ENCODE data around the gene C14orf119. TPM values are rescaled to one million over a fixed set of nuclear protein-coding genes. Genes with fewer than 3 reads are reported as not detected.
"Not testable (repeated sequence)": the region's sequence is repeated elsewhere in the genome, so short reads cannot be mapped to it uniquely, and the experiment has no call there.

Gene C14orf119
- total RNA-seq, 1 experiment from 2014 or later = 39.6 TPM

DNA sequence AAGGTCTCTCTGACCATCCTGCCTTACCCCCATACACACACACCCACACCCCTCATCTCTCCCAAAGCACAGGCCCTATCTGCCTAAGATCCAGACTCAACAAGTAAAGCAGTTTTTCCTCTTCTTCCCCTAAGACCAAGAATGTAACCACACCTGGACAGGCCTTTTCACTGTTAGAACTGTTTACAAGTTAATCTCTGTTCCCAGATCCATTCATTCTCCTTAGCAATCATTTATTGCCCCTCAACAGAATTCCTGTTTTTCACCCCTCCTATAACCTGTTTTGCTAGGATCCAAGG is 11.4 kb downstream of the C14orf119 start:
- DNase-seq (ENCODE audit: unreplicated experiment) = no peak
- TF ChIP-seq, protein P1, sequence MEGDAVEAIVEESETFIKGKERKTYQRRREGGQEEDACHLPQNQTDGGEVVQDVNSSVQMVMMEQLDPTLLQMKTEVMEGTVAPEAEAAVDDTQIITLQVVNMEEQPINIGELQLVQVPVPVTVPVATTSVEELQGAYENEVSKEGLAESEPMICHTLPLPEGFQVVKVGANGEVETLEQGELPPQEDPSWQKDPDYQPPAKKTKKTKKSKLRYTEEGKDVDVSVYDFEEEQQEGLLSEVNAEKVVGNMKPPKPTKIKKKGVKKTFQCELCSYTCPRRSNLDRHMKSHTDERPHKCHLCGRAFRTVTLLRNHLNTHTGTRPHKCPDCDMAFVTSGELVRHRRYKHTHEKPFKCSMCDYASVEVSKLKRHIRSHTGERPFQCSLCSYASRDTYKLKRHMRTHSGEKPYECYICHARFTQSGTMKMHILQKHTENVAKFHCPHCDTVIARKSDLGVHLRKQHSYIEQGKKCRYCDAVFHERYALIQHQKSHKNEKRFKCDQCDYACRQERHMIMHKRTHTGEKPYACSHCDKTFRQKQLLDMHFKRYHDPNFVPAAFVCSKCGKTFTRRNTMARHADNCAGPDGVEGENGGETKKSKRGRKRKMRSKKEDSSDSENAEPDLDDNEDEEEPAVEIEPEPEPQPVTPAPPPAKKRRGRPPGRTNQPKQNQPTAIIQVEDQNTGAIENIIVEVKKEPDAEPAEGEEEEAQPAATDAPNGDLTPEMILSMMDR (IDR thresholded peaks at IDR 0.05; ENCODE audit: unreplicated experiment) = no peak
- BruUV-seq (replicated peaks) = no TSS peak
- H3K27ac Mint-ChIP-seq (ENCODE audit: low read depth, unreplicated experiment) = no peak overlapping the region
- H3K4me3 Mint-ChIP-seq (ENCODE audit: unreplicated experiment) = no peak overlapping the region
- intact Hi-C loops (cut with micrococcal nuclease) = no loop called here
- H3K27me3 Mint-ChIP-seq (ENCODE audit: insufficient read depth, unreplicated experiment) = no peaks in the 10 kb centered on the region
- ChIA-PET CTCF (no interaction called here), POLR2A (interaction anchor here (1.2 kb wide), 1 partner anchor 11 kb away, joined by 3 read pairs; the partner anchor contains the start of gene C14orf119)
- no peaks in the 10 kb centered on the region for H3K9me3 Mint-ChIP-seq (ENCODE audit: unreplicated experiment)
- peaks cover 6% of the 10 kb centered on the region for H3K36me3 Mint-ChIP-seq (ENCODE audit: insufficient read depth, unreplicated experiment)
- H3K4me1 Mint-ChIP-seq (ENCODE audit: insufficient read depth, unreplicated experiment) = no peaks in the 10 kb centered on the region

DNA sequence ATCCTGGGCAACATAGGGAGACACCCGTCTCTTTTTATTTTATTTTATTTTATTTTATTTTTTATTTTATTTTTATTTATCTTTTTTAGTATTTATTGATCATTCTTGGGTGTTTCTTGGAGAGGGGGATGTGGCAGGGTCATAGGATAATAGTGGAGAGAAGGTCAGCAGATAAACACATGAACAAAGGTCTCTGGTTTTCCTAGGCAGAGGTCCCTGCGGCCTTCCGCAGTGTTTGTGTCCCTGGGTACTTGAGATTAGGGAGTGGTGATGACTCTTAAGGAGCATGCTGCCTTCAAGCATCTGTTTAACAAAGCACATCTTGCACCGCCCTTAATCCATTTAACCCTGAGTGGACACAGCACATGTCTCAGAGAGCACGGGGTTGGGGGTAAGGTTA is 12.3 kb downstream of the C14orf119 start:
- CTCF ChIA-PET; H3K27me3 Mint-ChIP-seq (ENCODE audit: insufficient read depth, unreplicated experiment); H3K4me1 Mint-ChIP-seq (ENCODE audit: insufficient read depth, unreplicated experiment); POLR2A ChIA-PET; H3K27ac Mint-ChIP-seq (ENCODE audit: low read depth, unreplicated experiment); H3K9me3 Mint-ChIP-seq (ENCODE audit: unreplicated experiment); BruUV-seq (replicated peaks); H3K4me3 Mint-ChIP-seq (ENCODE audit: unreplicated experiment); DNase-seq (ENCODE audit: unreplicated experiment); H3K36me3 Mint-ChIP-seq (ENCODE audit: insufficient read depth, unreplicated experiment): not testable (repeated sequence)
- intact Hi-C loops (cut with micrococcal nuclease) = loop anchor here (2.0 kb wide), 1 partner anchor 31 kb away; no protein-coding TSS in a partner anchor

DNA sequence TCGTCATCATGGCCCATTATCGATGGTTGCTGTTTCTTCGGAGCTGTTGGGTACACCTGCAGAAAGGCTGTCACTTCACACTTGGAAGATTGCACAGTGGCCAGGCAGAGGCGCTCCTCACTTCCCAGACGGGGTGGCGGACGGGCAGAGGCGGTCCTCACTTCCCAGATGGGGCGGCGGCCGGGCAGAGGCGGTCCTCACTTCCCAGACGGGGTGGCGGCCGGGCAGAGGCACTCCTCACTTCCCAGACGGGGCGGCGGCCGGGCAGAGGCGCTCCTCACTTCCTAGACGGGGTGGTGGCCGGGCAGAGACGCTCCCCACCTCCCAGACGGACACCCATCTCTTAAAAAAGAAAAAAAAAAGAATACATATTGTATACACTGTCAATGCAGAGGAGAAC is 12.9 kb downstream of the C14orf119 start:
- H3K27me3 Mint-ChIP-seq (ENCODE audit: insufficient read depth, unreplicated experiment); DNase-seq (ENCODE audit: unreplicated experiment); H3K9me3 Mint-ChIP-seq (ENCODE audit: unreplicated experiment); BruUV-seq (replicated peaks); H3K36me3 Mint-ChIP-seq (ENCODE audit: insufficient read depth, unreplicated experiment); H3K4me1 Mint-ChIP-seq (ENCODE audit: insufficient read depth, unreplicated experiment); H3K27ac Mint-ChIP-seq (ENCODE audit: low read depth, unreplicated experiment); POLR2A ChIA-PET; H3K4me3 Mint-ChIP-seq (ENCODE audit: unreplicated experiment): not testable (repeated sequence)
- CTCF ChIA-PET = interaction anchor here (0.8 to 6.2 kb wide), 14 partner anchors 12 to 136 kb away, joined by 3 to 44 read pairs (median 6); partner anchors contain the start of genes ACIN1 and C14orf119
- intact Hi-C loops (cut with micrococcal nuclease) = loop anchor here (2.0 kb wide), 1 partner anchor 31 kb away; no protein-coding TSS in a partner anchor

DNA sequence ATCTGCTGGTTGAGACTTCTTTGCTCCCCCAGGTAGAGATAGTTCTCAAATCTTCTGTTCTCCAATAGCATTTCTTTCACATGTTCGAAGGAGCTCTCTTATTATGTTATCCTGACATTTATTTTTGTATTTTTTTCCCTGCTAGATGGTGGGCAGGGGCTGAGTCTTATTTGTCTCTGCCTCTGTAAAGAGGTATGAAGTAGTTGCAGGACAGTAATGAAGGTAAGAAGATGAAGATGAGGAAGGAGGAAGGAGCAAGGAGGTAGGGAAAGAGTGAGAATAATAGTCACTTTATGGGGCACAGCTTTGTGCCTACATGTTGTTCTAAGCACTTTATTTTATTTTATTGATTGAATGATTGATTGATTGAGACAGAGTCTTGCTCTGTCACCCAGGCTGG is 14.5 kb downstream of the C14orf119 start:
- Mint-ChIP-seq H3K27me3 (ENCODE audit: insufficient read depth, unreplicated experiment) (no peaks in the 10 kb centered on the region), H3K36me3 (ENCODE audit: insufficient read depth, unreplicated experiment) (peaks cover 6% of the 10 kb centered on the region), H3K27ac (ENCODE audit: low read depth, unreplicated experiment) (no peak overlapping the region), H3K4me3 (ENCODE audit: unreplicated experiment) (no peak overlapping the region), H3K4me1 (ENCODE audit: insufficient read depth, unreplicated experiment) (peaks cover 5% of the 10 kb centered on the region), H3K9me3 (ENCODE audit: unreplicated experiment) (no peaks in the 10 kb centered on the region)
- no peak for DNase-seq (ENCODE audit: unreplicated experiment)
- intact Hi-C loops (cut with micrococcal nuclease) = loop anchor here (1.0 to 2.0 kb wide), 4 partner anchors 33 to 123 kb away; no protein-coding TSS in a partner anchor
- ChIA-PET CTCF (interaction anchor here (0.5 to 6.2 kb wide), 19 partner anchors 7 to 165 kb away, joined by 3 to 44 read pairs (median 5); partner anchors contain the start of genes ACIN1 and C14orf119), POLR2A (interaction anchor here (0.6 to 1.4 kb wide), 3 partner anchors 15 to 78 kb away, joined by 3 to 6 read pairs (median 4); partner anchors contain the start of genes ACIN1 and C14orf119)
- BruUV-seq (replicated peaks) = no TSS peak
- TF ChIP-seq, protein P1 (IDR thresholded peaks at IDR 0.05; ENCODE audit: unreplicated experiment) = no peak

DNA sequence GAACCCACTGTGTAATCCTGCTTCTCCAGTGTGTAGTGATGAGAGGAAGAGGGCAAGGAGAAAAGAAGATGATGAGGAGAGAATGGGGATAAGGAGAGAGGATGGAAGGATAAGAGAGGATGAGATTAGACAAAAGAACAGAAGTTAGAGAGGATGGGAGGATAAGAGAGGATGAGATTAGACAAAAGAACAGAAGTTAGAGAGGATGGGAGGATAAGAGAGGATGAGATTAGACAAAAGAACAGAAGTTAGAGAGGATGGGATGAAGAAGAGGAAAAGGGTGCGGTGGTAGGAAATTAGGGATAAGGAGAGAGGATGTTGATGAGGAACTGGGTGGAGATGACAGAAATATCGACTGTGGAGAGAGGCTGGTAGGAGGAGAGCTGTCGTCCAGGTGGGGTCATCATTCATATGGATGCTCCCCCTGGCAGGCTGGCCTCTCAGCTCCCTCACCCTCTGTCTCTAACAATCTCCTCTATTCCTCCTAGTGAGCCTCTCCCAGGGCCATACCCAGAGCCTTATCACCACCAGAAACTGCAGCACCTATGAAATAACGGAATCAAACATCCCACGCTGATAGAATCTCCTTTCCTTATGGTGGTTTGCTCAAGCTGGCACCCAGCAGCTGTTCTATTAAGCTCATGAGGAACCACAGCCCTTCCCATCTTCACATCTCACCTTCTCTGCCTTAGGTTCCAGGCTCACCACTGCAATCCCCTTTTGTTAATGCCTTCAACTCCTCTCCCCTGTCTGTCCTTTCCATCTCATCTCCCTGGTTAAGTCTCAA is 15.5 kb downstream of the C14orf119 start:
- CTCF ChIA-PET = interaction anchor here (0.7 to 6.2 kb wide), 9 partner anchors 9 to 124 kb away, joined by 3 to 44 read pairs (median 5); partner anchors contain the start of genes ACIN1 and C14orf119
- no peak for DNase-seq (ENCODE audit: unreplicated experiment)
- intact Hi-C loops (cut with micrococcal nuclease) = no loop called here
- Mint-ChIP-seq H3K9me3 (ENCODE audit: unreplicated experiment) (no peaks in the 10 kb centered on the region), H3K4me1 (ENCODE audit: insufficient read depth, unreplicated experiment) (peaks cover 11% of the 10 kb centered on the region), H3K4me3 (ENCODE audit: unreplicated experiment) (no peak overlapping the region), H3K27ac (ENCODE audit: low read depth, unreplicated experiment) (no peak overlapping the region), H3K36me3 (ENCODE audit: insufficient read depth, unreplicated experiment) (no peaks in the 10 kb centered on the region), H3K27me3 (ENCODE audit: insufficient read depth, unreplicated experiment) (no peaks in the 10 kb centered on the region)
- BruUV-seq (replicated peaks) = no TSS peak
- POLR2A ChIA-PET = interaction anchor here (0.9 to 1.0 kb wide), 2 partner anchors 10 to 16 kb away, joined by 3 to 5 read pairs; partner anchors contain the start of genes ACIN1 and C14orf119
- TF ChIP-seq, protein P1 (IDR thresholded peaks at IDR 0.05; ENCODE audit: unreplicated experiment) = no peak

Data from MCF 10A (cell line).